PC-3 (cell line): ENCODE results near the gene GZF1. TPM values are rescaled to one million over a fixed set of nuclear protein-coding genes. Genes with fewer than 3 reads are reported as not detected.

Experiments
- ATAC-seq: fragments of 200-7000 bp; cut with Tn5 transposase; 2 replicates; pipeline ENCODE4 v1.9.1; 2020; ENCODE audit warnings: mild to moderate bottlenecking, moderate library complexity
- BruUV-seq: library from RNA; stranded (reverse); fragments of 400-500 nt; replicated peaks from 2 replicates; lab custom pipeline; 2021; lab: Mats Ljungman, UMichigan
- CTCF ChIA-PET: fragments of 300-600 bp; sonication (Branson Sonifier 250); formaldehyde crosslinking; loops from one replicate; lab custom pipeline; 2022; ENCODE audit warnings: antibody characterized with exemption; lab: Charles Lee
- POLR2A ChIA-PET: fragments of 300-600 bp; sonication (Branson Sonifier 250); formaldehyde crosslinking; loops from one replicate; lab custom pipeline; 2022; ENCODE audit warnings: antibody characterized with exemption; ENCODE audit not compliant: unreplicated experiment; lab: Charles Lee
- DNase-seq: peaks from one replicate; pipeline ENCODE4 v3.0.0-alpha.2; 2015
- H2AFZ ChIP-seq: fragments of 300-600 bp; sonication (generic); 2 replicates; pipeline ENCODE4 v1.6.0; 2016; ENCODE audit warnings: antibody characterized with exemption, low read length
- H3F3A ChIP-seq: fragments of 300-600 bp; sonication (generic); one replicate; pipeline ENCODE4 v1.6.0; 2017; ENCODE audit warnings: antibody characterized with exemption, low read length, control low read depth, mild to moderate bottlenecking; ENCODE audit not compliant: unreplicated experiment
- H3K27ac ChIP-seq: fragments of 300-600 bp; sonication (generic); 2 replicates; pipeline ENCODE4 v1.5.1; 2016; ENCODE audit warnings: mild to moderate bottlenecking, low read length
- H3K27me3 ChIP-seq: fragments of 300-600 bp; sonication (generic); 2 replicates; pipeline ENCODE4 v1.6.1; 2016; ENCODE audit warnings: low read length, mixed read lengths
- H3K36me3 ChIP-seq: fragments of 300-600 bp; sonication (generic); 2 replicates; pipeline ENCODE4 v1.6.1; 2016; ENCODE audit warnings: low read depth, mixed run types, low read length, mixed read lengths
- H3K4me1 ChIP-seq: fragments of 300-600 bp; sonication (generic); 2 replicates; pipeline ENCODE4 v1.5.1; 2016; ENCODE audit warnings: low read length; ENCODE audit not compliant: insufficient read depth
- H3K4me2 ChIP-seq: fragments of 300-600 bp; sonication (generic); 2 replicates; pipeline ENCODE4 v1.6.0; 2016; ENCODE audit warnings: low read length
- H3K4me3 ChIP-seq: fragments of 300-600 bp; sonication (generic); 2 replicates; pipeline ENCODE4 v1.5.1; 2016; ENCODE audit warnings: mild to moderate bottlenecking, low read length, mixed read lengths
- H3K79me2 ChIP-seq: fragments of 300-600 bp; sonication (generic); 2 replicates; pipeline ENCODE4 v1.6.1; 2017; ENCODE audit warnings: low read length, mixed read lengths
- H3K9ac ChIP-seq: fragments of 300-600 bp; sonication (generic); 2 replicates; pipeline ENCODE4 v1.6.0; 2016; ENCODE audit warnings: mild to moderate bottlenecking, low read length
- H3K9me2 ChIP-seq: fragments of 300-600 bp; sonication (generic); replicated peaks from 2 replicates; pipeline ENCODE4 v1.6.1; 2016; ENCODE audit warnings: mixed run types, low read length, mixed read lengths
- H3K9me3 ChIP-seq: fragments of 300-600 bp; sonication (generic); 2 replicates; pipeline ENCODE4 v1.6.1; 2016; ENCODE audit warnings: low read length, mixed read lengths
- H4K20me1 ChIP-seq: fragments of 300-600 bp; sonication (generic); 2 replicates; pipeline ENCODE4 v1.6.1; 2016; ENCODE audit warnings: low read length, mixed read lengths
- CTCF ChIP-seq: fragments of 300-600 bp; sonication (generic); conservative IDR thresholded peaks from 2 replicates; pipeline ENCODE4 v1.5.1; 2017; ENCODE audit warnings: antibody characterized with exemption, low read depth, mild to moderate bottlenecking, low read length
- EZH2 ChIP-seq: fragments of 300-600 bp; sonication (generic); IDR thresholded peaks from one replicate; pipeline ENCODE4 v1.6.1; 2017; ENCODE audit warnings: antibody characterized with exemption, mild to moderate bottlenecking, low read length; ENCODE audit not compliant: unreplicated experiment
- EZH2phosphoT487 ChIP-seq: fragments of 300-600 bp; sonication (generic); IDR thresholded peaks from 2 replicates; pipeline ENCODE4 v1.6.1; 2018; ENCODE audit warnings: mild to moderate bottlenecking, antibody characterized with exemption, low read length, borderline replicate concordance
- intact Hi-C: fragments of 100-400 bp; cut with micrococcal nuclease; formaldehyde crosslinking; loops from 2 replicates; pipeline ENCODE4 v1.9.0; 2023
- total RNA-seq: library from RNA; depleted of rRNA; stranded (reverse); fragments of >200 nt; gene quantifications from 2 replicates; pipeline ENCODE4 v1.2.3, GENCODE V29; 2014

The GZF1 gene
- total RNA-seq, 1 experiment from 2014 or later: 16.0 TPM

DNA sequence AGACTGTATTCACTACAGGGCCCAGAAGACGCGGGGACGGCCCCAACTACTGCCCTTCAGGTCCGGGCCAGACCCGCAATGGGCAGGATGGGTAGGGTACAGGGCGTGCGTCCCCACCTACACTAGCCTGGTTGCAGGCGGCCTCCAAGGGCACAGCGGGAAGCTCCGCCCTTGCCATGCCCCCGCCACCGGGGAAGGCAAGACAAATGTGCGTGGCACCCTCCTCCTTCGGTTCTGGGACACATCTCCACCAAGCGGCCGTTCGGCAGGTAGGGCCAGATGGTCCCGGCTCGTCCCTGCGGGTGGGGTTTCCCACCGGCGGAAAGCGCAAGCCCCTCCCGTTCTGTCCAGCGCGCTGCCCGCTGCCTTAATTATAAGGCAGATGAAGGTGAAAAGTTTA, 5.8 kb upstream of the GZF1 start:
- no peak overlapping the region for H3K9ac ChIP-seq
- H3K4me3 ChIP-seq: no peak overlapping the region
- H4K20me1 ChIP-seq: peaks cover 22% of the 10 kb centered on the region
- ChIA-PET POLR2A (no interaction called here), CTCF (no interaction called here)
- peaks cover 36% of the 10 kb centered on the region for H3K4me1 ChIP-seq
- peaks cover 8% of the 10 kb centered on the region for H3F3A ChIP-seq
- no peaks in the 10 kb centered on the region for H3K9me2 ChIP-seq
- no peaks in the 10 kb centered on the region for H3K9me3 ChIP-seq
- H3K4me2 ChIP-seq: no peak overlapping the region
- H2AFZ ChIP-seq: no peak overlapping the region
- peaks cover 19% of the 10 kb centered on the region; the same call in 1 of the 2 replicates for H3K36me3 ChIP-seq
- no peak for ATAC-seq
- H3K79me2 ChIP-seq: peaks cover 50% of the 10 kb centered on the region
- H3K27me3 ChIP-seq: no peaks in the 10 kb centered on the region
- no peak for DNase-seq
- no peak overlapping the region for H3K27ac ChIP-seq
- BruUV-seq: no TSS peak
- intact Hi-C loops: loop anchor here (10.0 kb wide), 1 partner anchor 971 kb away; no protein-coding TSS in a partner anchor
- TF ChIP-seq EZH2phosphoT487 (no peak), EZH2 (no peak), CTCF (no peak)

DNA sequence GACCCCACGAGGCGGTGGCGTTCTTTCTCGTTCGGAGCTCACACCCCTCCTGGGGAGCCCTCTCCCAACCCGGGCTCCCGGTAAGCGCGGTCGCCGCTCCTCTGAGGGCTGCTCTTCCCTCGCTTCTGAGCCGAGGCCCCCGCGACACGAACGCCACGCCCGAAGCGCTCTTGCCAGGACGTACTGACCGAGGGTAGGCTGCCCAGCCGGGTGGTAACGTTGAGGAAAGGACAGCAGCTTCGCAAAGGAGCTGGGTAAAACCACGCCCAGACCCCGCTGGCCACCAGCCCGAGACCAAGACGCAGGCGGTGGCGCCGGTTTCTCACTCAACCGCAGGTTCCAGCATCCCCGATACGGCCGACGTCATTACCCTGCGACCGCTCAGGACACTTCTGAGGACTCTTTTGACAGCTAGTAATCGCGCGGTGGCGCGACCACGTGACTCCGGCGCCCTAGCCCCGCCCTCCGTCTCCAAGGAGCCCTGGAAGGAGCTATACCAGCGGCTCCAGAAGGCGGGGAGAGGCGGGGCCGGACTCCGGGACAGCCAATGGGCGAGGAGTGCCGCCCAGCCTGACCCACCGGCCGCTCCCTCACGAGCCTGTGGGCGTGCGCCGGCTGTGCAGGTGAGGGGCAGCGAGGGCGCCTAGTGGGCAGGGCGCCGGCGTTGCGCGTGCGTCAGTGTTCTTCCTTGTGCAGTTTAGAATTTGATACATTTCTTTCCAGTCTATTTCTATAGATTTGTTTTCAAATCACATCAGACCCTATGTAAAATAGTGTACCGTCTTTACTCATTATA, 4.0 kb upstream of the GZF1 start:
- H3K36me3 ChIP-seq: peaks cover 19% of the 10 kb centered on the region; the same call in 1 of the 2 replicates
- ChIA-PET POLR2A (interaction anchor here (0.6 to 1.8 kb wide), 3 partner anchors 8 to 64 kb away, joined by 3 to 20 read pairs (median 9); partner anchors contain the start of genes NAPB and NXT1), CTCF (interaction anchor here (0.5 to 1.2 kb wide), 3 partner anchors 8 to 1953 kb away, joined by 3 to 13 read pairs (median 4); partner anchors contain the start of gene NAPB)

More for the DNA sequence above, 4.0 kb upstream of the GZF1 start:
- Histone ChIP-seq H3K4me2 (peak overlapping the region; percentile 99), H3F3A (peaks cover 8% of the 10 kb centered on the region), H3K79me2 (peaks cover 41% of the 10 kb centered on the region), H3K27ac (peak overlapping the region; percentile 86), H3K9me3 (no peaks in the 10 kb centered on the region), H3K27me3 (no peaks in the 10 kb centered on the region), H3K4me3 (peak overlapping the region; percentile 84), H2AFZ (peak overlapping the region; percentile 88), H4K20me1 (peaks cover 12% of the 10 kb centered on the region), H3K9ac (peak overlapping the region; percentile 87), H3K9me2 (no peaks in the 10 kb centered on the region), H3K4me1 (peaks cover 27% of the 10 kb centered on the region)
- no TSS peak for BruUV-seq
- peak; percentile 100 for DNase-seq
- intact Hi-C loops: loop anchor here (1.0 to 10.0 kb wide), 2 partner anchors 8 to 973 kb away; partner anchors contain the start of gene NXT1
- peak; percentile 79 for ATAC-seq
- TF ChIP-seq EZH2phosphoT487: no peak
- no peak for TF ChIP-seq CTCF
- TF ChIP-seq EZH2: no peak
